Skeletal muscle satellite cell (primary cell): ENCODE results near the gene RBM33.

Source experiments
- H3K27me3 ChIP-seq: 2 replicates; pipeline ENCODE4 v1.7.0; 2013; ENCODE audit warnings: low read length; ENCODE audit not compliant: control insufficient read depth, insufficient read depth
- H3K36me3 ChIP-seq: 2 replicates; pipeline ENCODE4 v1.7.0; 2013; ENCODE audit warnings: mild to moderate bottlenecking, control low read depth, low read length; ENCODE audit not compliant: insufficient read depth
- H3K4me1 ChIP-seq: 2 replicates; pipeline ENCODE4 v1.7.0; 2013; ENCODE audit warnings: low read length; ENCODE audit not compliant: control insufficient read depth, insufficient read depth
- H3K4me2 ChIP-seq: 2 replicates; pipeline ENCODE4 v1.7.0; 2013; ENCODE audit warnings: mild to moderate bottlenecking, low read length
- H3K4me3 ChIP-seq: 2 replicates; pipeline ENCODE4 v1.7.0; 2013; ENCODE audit warnings: low read length
- H3K9ac ChIP-seq: 2 replicates; pipeline ENCODE4 v1.7.0; 2013; ENCODE audit warnings: mild to moderate bottlenecking, low read depth, low read length, moderate library complexity
- H3K9me3 ChIP-seq: replicated peaks from 2 replicates; pipeline ENCODE4 v1.7.0; 2013; ENCODE audit warnings: mild to moderate bottlenecking, control low read depth, low read length

RBM33 gene

GRCh38 chr7:155731871-155732270 is 87.4 kb downstream of the RBM33 start:
- no peak overlapping the region for H3K4me3 ChIP-seq
- no peak overlapping the region for H3K9ac ChIP-seq
- H3K27me3 ChIP-seq = no peaks in the 10 kb centered on the region
- H3K4me1 ChIP-seq = no peaks in the 10 kb centered on the region
- H3K9me3 ChIP-seq = no peaks in the 10 kb centered on the region
- H3K36me3 ChIP-seq = peaks cover 24% of the 10 kb centered on the region
- no peak overlapping the region for H3K4me2 ChIP-seq

DNA sequence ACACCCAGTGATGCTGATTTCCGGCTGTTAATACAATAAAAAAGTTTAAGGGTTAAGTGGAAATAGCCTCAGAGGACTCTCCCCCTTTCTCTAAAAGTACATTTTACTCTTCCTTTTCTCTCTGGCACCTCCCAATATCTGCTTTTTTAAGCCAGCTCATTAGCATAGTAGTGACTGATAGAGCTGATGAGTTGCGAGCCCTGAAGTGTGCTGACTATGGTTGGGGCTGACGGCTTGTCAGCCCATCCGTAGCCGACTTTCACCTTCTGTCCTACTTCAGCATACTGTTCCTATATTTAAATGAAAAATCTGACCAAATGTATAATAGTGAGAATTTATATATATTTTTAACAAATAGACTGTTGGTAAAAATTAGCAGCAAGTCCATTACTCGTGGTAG is 87.8 kb downstream of the RBM33 start:
- Histone ChIP-seq H3K4me2 (no peak overlapping the region), H3K4me1 (no peaks in the 10 kb centered on the region), H3K9ac (no peak overlapping the region), H3K36me3 (peaks cover 25% of the 10 kb centered on the region), H3K27me3 (no peaks in the 10 kb centered on the region), H3K9me3 (no peaks in the 10 kb centered on the region), H3K4me3 (no peak overlapping the region)

DNA sequence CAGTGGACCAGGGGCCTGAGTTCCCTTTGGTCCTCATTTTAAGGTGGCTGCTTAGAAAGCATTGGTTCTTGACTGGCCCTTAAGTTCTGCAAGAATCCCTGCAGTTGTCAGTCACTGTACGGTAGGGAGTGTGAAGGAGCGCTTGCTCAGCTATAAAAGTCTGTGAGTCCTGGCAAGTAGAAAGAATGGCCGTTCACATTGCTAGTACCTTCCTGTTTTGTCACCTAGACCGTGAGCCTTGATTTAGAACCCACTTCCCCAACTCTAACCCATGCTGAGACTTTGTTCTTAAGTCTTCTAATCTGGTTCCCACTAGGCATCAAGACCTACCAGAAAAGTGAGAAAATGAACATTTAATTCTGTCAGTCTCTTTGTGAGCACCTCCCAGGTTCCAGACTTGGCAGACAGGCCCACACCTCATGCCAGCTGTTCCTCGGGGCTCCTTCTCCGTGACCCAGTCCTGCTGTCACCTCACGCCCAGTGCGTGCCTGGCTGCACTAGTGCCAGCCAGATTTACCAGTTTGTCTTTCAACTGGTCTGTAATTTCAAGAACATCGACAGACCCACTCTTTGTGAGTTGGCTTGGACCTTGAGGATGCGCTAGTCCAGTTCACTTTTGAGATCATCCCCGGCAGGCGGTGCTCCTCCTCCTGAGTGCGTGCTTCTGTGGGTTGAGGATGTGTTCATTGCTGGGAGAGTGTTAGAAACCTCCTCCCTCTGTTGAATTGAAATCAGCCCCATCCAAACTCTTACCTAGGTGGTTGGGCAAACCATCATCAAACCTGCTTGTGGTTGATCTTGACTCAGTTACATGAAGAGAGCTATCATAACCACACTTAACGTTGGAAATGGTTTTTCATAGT is 89.4 kb downstream of the RBM33 start:
- Histone ChIP-seq H3K4me1 (no peaks in the 10 kb centered on the region), H3K27me3 (no peaks in the 10 kb centered on the region), H3K4me2 (no peak overlapping the region), H3K9me3 (no peaks in the 10 kb centered on the region), H3K4me3 (no peak overlapping the region), H3K9ac (no peak overlapping the region), H3K36me3 (peaks cover 33% of the 10 kb centered on the region)

DNA sequence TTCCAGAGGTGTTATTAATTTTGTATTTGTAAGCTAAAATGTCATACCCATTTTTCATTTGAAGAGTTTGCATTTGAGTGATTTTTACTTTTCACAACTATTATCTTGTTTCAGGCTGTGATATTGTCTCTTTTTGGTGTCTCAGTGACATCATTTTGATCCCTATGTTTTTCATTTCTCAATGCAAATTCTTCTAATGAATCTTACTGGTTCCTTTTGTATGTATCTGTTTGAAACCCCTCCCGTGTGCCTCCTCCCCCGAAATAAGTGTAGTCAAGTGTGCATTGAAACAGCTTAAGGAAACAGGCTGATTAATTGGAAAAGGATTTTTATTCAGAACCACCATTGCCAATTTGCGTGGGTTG is 90.0 kb downstream of the RBM33 start:
- Histone ChIP-seq H3K27me3 (no peaks in the 10 kb centered on the region), H3K9ac (no peak overlapping the region), H3K9me3 (no peaks in the 10 kb centered on the region), H3K4me1 (no peaks in the 10 kb centered on the region), H3K4me3 (no peak overlapping the region), H3K4me2 (no peak overlapping the region), H3K36me3 (peaks cover 39% of the 10 kb centered on the region)

- H3K4me2 ChIP-seq = no peak overlapping the region
- no peaks in the 10 kb centered on the region for H3K9me3 ChIP-seq
- H3K27me3 ChIP-seq = no peaks in the 10 kb centered on the region
- no peak overlapping the region for H3K9ac ChIP-seq
- peaks cover 41% of the 10 kb centered on the region for H3K36me3 ChIP-seq
- H3K4me1 ChIP-seq = no peaks in the 10 kb centered on the region
- H3K4me3 ChIP-seq = no peak overlapping the region
Measured at GRCh38 chr7:155735442-155736115, 91.1 kb downstream of the RBM33 start.

DNA sequence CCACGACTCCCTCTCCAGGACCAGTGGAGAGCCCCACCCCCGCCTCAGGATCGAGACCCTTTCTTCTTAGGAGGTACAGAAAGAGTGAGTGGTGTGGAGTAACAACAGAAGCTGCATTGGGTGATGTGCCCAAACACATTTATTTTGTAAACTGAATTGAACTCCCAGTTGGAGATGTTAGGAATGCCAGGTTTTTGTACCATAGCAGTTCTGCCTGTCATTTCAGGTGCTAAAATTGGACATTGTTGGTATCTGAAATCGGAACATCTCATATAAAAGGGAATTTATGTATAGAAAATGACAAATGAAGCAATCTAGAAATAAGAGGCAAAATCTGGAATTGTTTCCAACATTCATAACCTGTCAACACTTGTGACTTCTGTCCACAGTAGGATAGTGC is 93.1 kb downstream of the RBM33 start:
- H3K4me1 ChIP-seq = no peaks in the 10 kb centered on the region
- H3K9ac ChIP-seq = no peak overlapping the region
- H3K4me3 ChIP-seq = no peak overlapping the region
- H3K4me2 ChIP-seq = no peak overlapping the region
- peaks cover 49% of the 10 kb centered on the region for H3K36me3 ChIP-seq
- no peaks in the 10 kb centered on the region for H3K27me3 ChIP-seq
- no peaks in the 10 kb centered on the region for H3K9me3 ChIP-seq

DNA sequence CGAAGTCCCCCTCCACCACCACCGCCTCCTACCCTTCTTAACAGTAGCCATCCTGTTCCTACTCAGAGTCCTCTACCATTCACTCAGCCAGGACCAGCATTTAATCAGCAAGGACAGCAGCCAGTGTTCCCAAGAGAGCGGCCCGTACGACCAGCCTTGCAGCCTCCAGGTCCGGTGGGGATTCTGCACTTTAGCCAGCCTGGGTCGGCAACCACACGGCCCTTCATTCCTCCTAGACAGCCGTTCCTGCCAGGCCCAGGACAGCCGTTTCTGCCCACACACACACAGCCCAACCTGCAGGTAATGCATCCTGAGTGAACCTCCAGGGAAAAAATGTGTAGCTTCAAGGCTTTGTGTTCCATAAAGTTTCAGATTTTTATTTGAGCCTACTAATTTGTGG is 93.6 kb downstream of the RBM33 start:
- H3K36me3 ChIP-seq = peaks cover 51% of the 10 kb centered on the region
- no peak overlapping the region for H3K9ac ChIP-seq

GRCh38 chr7:155738652-155739537 is 94.4 kb downstream of the RBM33 start:
- Histone ChIP-seq H3K9ac (no peak overlapping the region), H3K4me2 (no peak overlapping the region), H3K4me1 (no peaks in the 10 kb centered on the region), H3K9me3 (no peaks in the 10 kb centered on the region), H3K36me3 (peaks cover 51% of the 10 kb centered on the region), H3K4me3 (no peak overlapping the region), H3K27me3 (no peaks in the 10 kb centered on the region)

More for the DNA sequence above, 93.6 kb downstream of the RBM33 start:
- no peaks in the 10 kb centered on the region for H3K4me1 ChIP-seq
- H3K4me2 ChIP-seq = no peak overlapping the region
- H3K27me3 ChIP-seq = no peaks in the 10 kb centered on the region
- H3K9me3 ChIP-seq = no peaks in the 10 kb centered on the region
- no peak overlapping the region for H3K4me3 ChIP-seq

GRCh38 chr7:155739538-155740143 is 95.2 kb downstream of the RBM33 start:
- H3K36me3 ChIP-seq = peaks cover 52% of the 10 kb centered on the region

GRCh38 chr7:155741082-155741481 is 96.6 kb downstream of the RBM33 start:
- Histone ChIP-seq H3K4me2 (no peak overlapping the region), H3K9ac (no peak overlapping the region), H3K4me1 (no peaks in the 10 kb centered on the region), H3K36me3 (peaks cover 66% of the 10 kb centered on the region), H3K9me3 (no peaks in the 10 kb centered on the region), H3K27me3 (no peaks in the 10 kb centered on the region), H3K4me3 (no peak overlapping the region)

More at GRCh38 chr7:155739538-155740143, 95.2 kb downstream of the RBM33 start:
- Histone ChIP-seq H3K4me3 (no peak overlapping the region), H3K27me3 (no peaks in the 10 kb centered on the region), H3K9me3 (no peaks in the 10 kb centered on the region), H3K9ac (no peak overlapping the region), H3K4me1 (no peaks in the 10 kb centered on the region), H3K4me2 (no peak overlapping the region)

GRCh38 chr7:155741805-155742204 is 97.3 kb downstream of the RBM33 start:
- peaks cover 73% of the 10 kb centered on the region for H3K36me3 ChIP-seq
- no peak overlapping the region for H3K4me2 ChIP-seq
- H3K4me1 ChIP-seq = no peaks in the 10 kb centered on the region
- H3K27me3 ChIP-seq = no peaks in the 10 kb centered on the region
- no peak overlapping the region for H3K9ac ChIP-seq
- H3K9me3 ChIP-seq = no peaks in the 10 kb centered on the region
- no peak overlapping the region for H3K4me3 ChIP-seq
